OCI-M2 (cell line): Measurements from ENCODE around the gene SORD.
A peak's percentile ranks its signal among the peaks of the same experiment; 100 is the strongest.

Experiments
- DNase-seq: peaks from one replicate; lab custom pipeline; 2025; ENCODE audit not compliant: unreplicated experiment; lab: John Stamatoyannopoulos, UW

Gene SORD

GRCh38 chr15:45114751-45115085 lies 91.7 kb downstream of the SORD start:
- DNase-seq, result no peak

- no peak for DNase-seq
Measured at GRCh38 chr15:45115312-45115820, 92.4 kb downstream of the SORD start.

- DNase-seq, result no peak
Measured at GRCh38 chr15:45116006-45116481, 93.0 kb downstream of the SORD start.

- DNase-seq, result no peak
Measured at GRCh38 chr15:45116482-45117307, 93.7 kb downstream of the SORD start.

- DNase-seq, result no peak
Measured at GRCh38 chr15:45117308-45118130, 94.5 kb downstream of the SORD start.

- peak; percentile 50 for DNase-seq
Measured at GRCh38 chr15:45118131-45118588, 95.2 kb downstream of the SORD start.

GRCh38 chr15:45118996-45119395 lies 96.0 kb downstream of the SORD start:
- DNase-seq, result no peak

GRCh38 chr15:45120081-45120972 lies 97.3 kb downstream of the SORD start:
- no peak for DNase-seq

GRCh38 chr15:45121020-45121419 lies 98.0 kb downstream of the SORD start:
- no peak for DNase-seq

GRCh38 chr15:45121706-45122417 lies 98.9 kb downstream of the SORD start:
- DNase-seq, result no peak

GRCh38 chr15:45122719-45123118 lies 99.7 kb downstream of the SORD start:
- no peak for DNase-seq

- no peak for DNase-seq
Measured at GRCh38 chr15:45123397-45123796, 100.4 kb downstream of the SORD start.

- no peak for DNase-seq
Measured at GRCh38 chr15:45126535-45127158, 103.7 kb downstream of the SORD start.
